Activated CD4-positive, alpha-beta T cell treated with anti-CD3 and anti-CD28 coated beads, Interleukin-2, Interleukin-6, amounts not matched to agents 100 ng/mL and 50 ng/mL, durations not matched to agents 16 hours and 8 hours (primary cell): ENCODE data around the gene PAFAH2.
A peak's percentile ranks its signal among the peaks of the same experiment; 100 is the strongest.

ENCODE experiments used
- DNase-seq: peaks from one replicate; pipeline ENCODE4 v3.0.0-alpha.2; 2020

The PAFAH2 gene

GRCh38 chr1:25927521-25928265 lies 70.2 kb downstream of the PAFAH2 start:
- no peak for DNase-seq

GRCh38 chr1:25926731-25927496 lies 70.9 kb downstream of the PAFAH2 start:
- no peak for DNase-seq

GRCh38 chr1:25924454-25924853 lies 73.4 kb downstream of the PAFAH2 start:
- DNase-seq: no peak

- peak; percentile 17 for DNase-seq
Observed at GRCh38 chr1:25922971-25923552, 74.8 kb downstream of the PAFAH2 start.

- DNase-seq: peak; percentile 44
Observed at GRCh38 chr1:25922056-25922970, 75.5 kb downstream of the PAFAH2 start.

- DNase-seq: no peak
Observed at GRCh38 chr1:25918615-25919014, 79.2 kb downstream of the PAFAH2 start.

- peak; percentile 35 for DNase-seq
Observed at GRCh38 chr1:25917996-25918395, 79.9 kb downstream of the PAFAH2 start.

GRCh38 chr1:25916460-25916859 lies 81.4 kb downstream of the PAFAH2 start:
- DNase-seq: no peak

GRCh38 chr1:25914074-25914995 lies 83.5 kb downstream of the PAFAH2 start:
- DNase-seq: no peak

- DNase-seq: no peak
Observed at GRCh38 chr1:25913206-25913605, 84.7 kb downstream of the PAFAH2 start.

GRCh38 chr1:25912076-25912831 lies 85.6 kb downstream of the PAFAH2 start:
- no peak for DNase-seq

GRCh38 chr1:25911162-25911561 lies 86.7 kb downstream of the PAFAH2 start:
- DNase-seq: no peak
